ENCODE measurements around the gene AK5.

AK5 gene

GRCh38 chr1:77552626-77553025, 270.8 kb downstream of the AK5 start:
- no peak for DNase-seq

- DNase-seq = no peak
These were observed 271.9 kb downstream of the AK5 start for GRCh38 chr1:77553568-77554291.

GRCh38 chr1:77556045-77556444, 274.2 kb downstream of the AK5 start:
- no peak for DNase-seq

GRCh38 chr1:77557053-77557452, 275.2 kb downstream of the AK5 start:
- DNase-seq = no peak

- DNase-seq = no peak
These were observed 276.9 kb downstream of the AK5 start for GRCh38 chr1:77558591-77559164.

- DNase-seq = no peak
These were observed 278.9 kb downstream of the AK5 start for GRCh38 chr1:77560741-77561140.

- no peak for DNase-seq
These were observed 280.9 kb downstream of the AK5 start for GRCh38 chr1:77562596-77563150.

GRCh38 chr1:77565321-77565720, 283.5 kb downstream of the AK5 start:
- DNase-seq = no peak

GRCh38 chr1:77571642-77572041, 289.8 kb downstream of the AK5 start:
- no peak for DNase-seq

GRCh38 chr1:77579547-77579946, 297.7 kb downstream of the AK5 start:
- no peak for DNase-seq

GRCh38 chr1:77582905-77583304, 301.1 kb downstream of the AK5 start:
- DNase-seq = no peak

GRCh38 chr1:77583483-77583882, 301.7 kb downstream of the AK5 start:
- no peak for DNase-seq

- DNase-seq = no peak
These were observed 303.1 kb downstream of the AK5 start for GRCh38 chr1:77584884-77585283.

GRCh38 chr1:77585610-77586314, 303.9 kb downstream of the AK5 start:
- DNase-seq = no peak

- no peak for DNase-seq
These were observed 307.4 kb downstream of the AK5 start for GRCh38 chr1:77589231-77589630.

GRCh38 chr1:77590651-77591050, 308.8 kb downstream of the AK5 start:
- DNase-seq = no peak

GRCh38 chr1:77592906-77593305, 311.1 kb downstream of the AK5 start:
- no peak for DNase-seq

GRCh38 chr1:77594366-77595112, 312.7 kb downstream of the AK5 start:
- no peak for DNase-seq

GRCh38 chr1:77597310-77597709, 315.5 kb downstream of the AK5 start:
- no peak for DNase-seq

- DNase-seq = no peak
These were observed 323.6 kb downstream of the AK5 start for GRCh38 chr1:77605246-77606026.

- DNase-seq = no peak
These were observed 327.1 kb downstream of the AK5 start for GRCh38 chr1:77608893-77609292.

Data from NK-92 treated with Interleukin-12 subunit alpha and Interleukin-12 subunit beta, amount 100 ng/mL, for 24 hours (cell line).